Testis (tissue), 5 donors: ENCODE measurements around the gene TK2. TPM values are rescaled to one million over a fixed set of nuclear protein-coding genes. Genes with fewer than 3 reads are reported as not detected.
"Not testable (repeated sequence)": the region's sequence is repeated elsewhere in the genome, so short reads cannot be mapped to it uniquely, and the experiment has no call there.

Source experiments
- DNase-seq: peaks from one replicate; pipeline ENCODE4 v3.0.0-alpha.2; 2019
- H3K27ac ChIP-seq, 2 donors: fragments of 200-600 bp; sonication (generic); one replicate each; pipeline ENCODE4 v1.5.1; 2019
- H3K27me3 ChIP-seq: fragments of 200-600 bp; sonication (generic); one replicate; pipeline ENCODE4 v1.5.1; 2019
- H3K36me3 ChIP-seq: fragments of 200-600 bp; sonication (generic); one replicate; pipeline ENCODE4 v1.5.1; 2017; ENCODE audit warnings: low read depth; ENCODE audit errors: missing control alignments
- H3K4me1 ChIP-seq: fragments of 200-600 bp; sonication (generic); one replicate; pipeline ENCODE4 v1.5.1; 2019
- H3K4me3 ChIP-seq, 2 donors: fragments of 200-600 bp; sonication (generic); one replicate each; pipeline ENCODE4 v1.5.1; 2017 to 2019
- H3K9me3 ChIP-seq: fragments of 200-600 bp; sonication (generic); one replicate; pipeline ENCODE4 v1.5.1; 2017
- POLR2A ChIP-seq: fragments of 450-650 bp; IDR thresholded peaks from one replicate; pipeline ENCODE4 v1.6.1; 2017; ENCODE audit warnings: antibody characterized with exemption, mild to moderate bottlenecking, moderate library complexity
- WGBS, 2 donors: methylation state at CpG; one replicate each; pipeline ENCODE4 v1.1.5; 2018; 5-methylcytosine and 5-hydroxymethylcytosine counted together
- intact Hi-C: fragments of 100-400 bp; cut with DNase I; formaldehyde crosslinking; loops from one replicate; pipeline ENCODE4 v1.15.1; 2023; ENCODE audit warnings: low total_unique reads
- long read RNA-seq, 2 donors: transcript quantifications; one replicate each; lab custom pipeline, GENCODE V29; 2026
- polyA plus RNA-seq: library from polyadenylated mRNA; stranded (reverse); fragments of 350-450 nt; fragmentation: Illumina TruSeq; extraction: RNeasy Lipid Tissue Mini Kit (QIAGEN cat#74804); gene quantifications from one replicate; pipeline ENCODE4 v1.2.3, GENCODE V29; 2014; ENCODE audit warnings: low read depth, low replicate concordance; ENCODE audit not compliant: insufficient read depth
- total RNA-seq, 2 donors: library from RNA; depleted of rRNA; stranded (reverse); fragments of >200 nt; gene quantifications; one replicate each; pipeline ENCODE4 v1.2.3, GENCODE V29; 2016
- TF ChIP-seq, protein P1 (sequence below), 3 experiments: fragments of 450-650 bp in 2 of 3; fragments of 200-600 bp in 1 of 3; sonication (generic) in 1 of 3; IDR thresholded peaks; one replicate each; pipeline ENCODE4 v1.5.1; 2016 to 2019; ENCODE audit warnings: antibody characterized with exemption in 3 of 3, mild to moderate bottlenecking in 2 of 3, moderate library complexity in 1 of 3

Gene TK2
- total RNA-seq (10 to 100 TPM; 51.7 to 66.8 TPM), polyA plus RNA-seq (73.4 TPM)
- long read RNA-seq, donor 1, full-length matches to known transcripts = 7 of 7 reads
- long read RNA-seq, donor 1, partial matches to known transcripts = 0 of 7 reads
- long read RNA-seq, donor 1, other reads (novel, unspliced or antisense) = 0 of 7 reads
- long read RNA-seq, donor 2, full-length matches to known transcripts = 3 of 3 reads
- long read RNA-seq, donor 2, partial matches to known transcripts = 0 of 3 reads
- long read RNA-seq, donor 2, other reads (novel, unspliced or antisense) = 0 of 3 reads

DNA sequence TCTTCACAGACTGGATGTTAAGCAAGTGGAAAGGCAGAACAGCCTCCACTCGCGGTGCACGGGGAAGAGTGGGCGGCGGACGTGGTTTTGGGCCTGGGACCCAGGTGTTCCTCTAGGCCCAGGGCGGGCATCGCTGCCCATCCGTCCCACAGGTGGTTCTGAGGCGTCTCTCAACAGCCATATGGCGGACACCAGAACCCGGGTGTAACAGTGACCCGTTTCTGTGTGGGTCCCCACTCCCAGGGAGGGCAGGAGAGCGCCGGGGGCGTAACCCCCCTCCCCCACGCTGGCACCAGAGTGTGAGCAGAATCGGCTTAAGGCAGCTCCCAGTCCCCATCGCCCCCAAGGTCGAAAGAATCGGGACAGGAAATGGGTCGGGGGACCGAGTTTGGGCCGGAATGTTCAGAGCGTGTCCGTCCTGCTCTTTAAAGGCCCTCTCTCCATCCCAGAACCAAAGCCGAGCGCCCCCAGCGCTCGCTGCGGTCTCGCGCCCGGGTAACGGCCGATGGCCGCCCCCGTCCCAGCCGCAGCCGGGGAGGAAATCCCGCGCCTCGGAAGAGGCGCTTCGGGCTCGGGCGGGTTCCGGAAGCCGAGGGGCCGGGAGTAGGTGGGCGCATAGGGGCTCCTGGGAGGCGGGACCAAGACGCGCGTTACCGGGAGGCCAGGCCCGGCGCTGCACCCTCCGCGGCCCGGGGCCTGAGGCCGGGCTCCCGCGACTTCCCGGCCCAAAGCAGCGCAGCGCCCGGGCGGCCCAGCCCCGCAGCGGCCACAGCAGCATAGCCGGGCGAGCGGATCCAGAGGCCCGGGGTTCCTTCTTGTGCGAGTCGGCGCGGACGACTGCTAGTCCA lies at the start of gene TK2:
TSS of gene TK2 (minus strand) at position 839 of the 848 bp plus-strand sequence. CDS start at position 778, 61 bp downstream.
- DNase-seq = peak; percentile 38
- Histone ChIP-seq H3K36me3 (no peaks in the 10 kb centered on the region), H3K4me1 (peaks cover 27% of the 10 kb centered on the region), H3K27me3 (no peaks in the 10 kb centered on the region), H3K27ac (peak within 1 kb of the TSS; percentile 93 to 98), H3K9me3 (no peaks in the 10 kb centered on the region), H3K4me3 (peak within 1 kb of the TSS; percentile 75 to 82)
- TF ChIP-seq, protein P1, sequence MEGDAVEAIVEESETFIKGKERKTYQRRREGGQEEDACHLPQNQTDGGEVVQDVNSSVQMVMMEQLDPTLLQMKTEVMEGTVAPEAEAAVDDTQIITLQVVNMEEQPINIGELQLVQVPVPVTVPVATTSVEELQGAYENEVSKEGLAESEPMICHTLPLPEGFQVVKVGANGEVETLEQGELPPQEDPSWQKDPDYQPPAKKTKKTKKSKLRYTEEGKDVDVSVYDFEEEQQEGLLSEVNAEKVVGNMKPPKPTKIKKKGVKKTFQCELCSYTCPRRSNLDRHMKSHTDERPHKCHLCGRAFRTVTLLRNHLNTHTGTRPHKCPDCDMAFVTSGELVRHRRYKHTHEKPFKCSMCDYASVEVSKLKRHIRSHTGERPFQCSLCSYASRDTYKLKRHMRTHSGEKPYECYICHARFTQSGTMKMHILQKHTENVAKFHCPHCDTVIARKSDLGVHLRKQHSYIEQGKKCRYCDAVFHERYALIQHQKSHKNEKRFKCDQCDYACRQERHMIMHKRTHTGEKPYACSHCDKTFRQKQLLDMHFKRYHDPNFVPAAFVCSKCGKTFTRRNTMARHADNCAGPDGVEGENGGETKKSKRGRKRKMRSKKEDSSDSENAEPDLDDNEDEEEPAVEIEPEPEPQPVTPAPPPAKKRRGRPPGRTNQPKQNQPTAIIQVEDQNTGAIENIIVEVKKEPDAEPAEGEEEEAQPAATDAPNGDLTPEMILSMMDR (IDR thresholded peaks at IDR 0.05) = no peak
- TF ChIP-seq POLR2A = no peak
- 0 to 3% methylated on average over 8 to 55 of the region's 80 CpGs for WGBS, 2 donors
- intact Hi-C loops = no loop called here

DNA sequence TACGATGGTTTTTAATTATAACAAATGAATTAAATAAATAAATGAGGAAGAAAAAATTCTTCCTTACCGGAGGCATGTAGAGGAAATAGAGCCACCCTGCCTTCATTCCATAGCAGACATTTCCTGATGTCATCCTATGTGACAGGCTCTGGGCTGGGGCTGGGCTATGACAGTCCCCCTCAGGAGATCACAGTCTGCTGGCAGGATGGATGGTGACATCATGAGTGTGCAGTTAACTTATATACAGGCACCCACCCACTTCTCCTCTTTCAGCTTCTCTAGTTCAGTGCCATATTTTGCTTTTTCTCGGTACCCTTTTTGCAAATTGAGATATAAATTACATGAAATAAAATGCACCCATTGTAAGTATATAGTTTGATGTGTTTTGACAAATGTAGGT lies 48.2 kb upstream of the TK2 start:
- intact Hi-C loops = no loop called here
- Histone ChIP-seq H3K4me1 (peaks cover under 1% of the 10 kb centered on the region), H3K27ac (no peak overlapping the region), H3K9me3 (no peaks in the 10 kb centered on the region), H3K27me3 (no peaks in the 10 kb centered on the region), H3K36me3 (no peaks in the 10 kb centered on the region), H3K4me3 (no peak overlapping the region)
- TF ChIP-seq, protein P1 (IDR thresholded peaks at IDR 0.05) = no peak
- no peak for TF ChIP-seq POLR2A
- DNase-seq = no peak
- 87% methylated on average over 3 of the region's 3 CpGs for WGBS, 2 donors

DNA sequence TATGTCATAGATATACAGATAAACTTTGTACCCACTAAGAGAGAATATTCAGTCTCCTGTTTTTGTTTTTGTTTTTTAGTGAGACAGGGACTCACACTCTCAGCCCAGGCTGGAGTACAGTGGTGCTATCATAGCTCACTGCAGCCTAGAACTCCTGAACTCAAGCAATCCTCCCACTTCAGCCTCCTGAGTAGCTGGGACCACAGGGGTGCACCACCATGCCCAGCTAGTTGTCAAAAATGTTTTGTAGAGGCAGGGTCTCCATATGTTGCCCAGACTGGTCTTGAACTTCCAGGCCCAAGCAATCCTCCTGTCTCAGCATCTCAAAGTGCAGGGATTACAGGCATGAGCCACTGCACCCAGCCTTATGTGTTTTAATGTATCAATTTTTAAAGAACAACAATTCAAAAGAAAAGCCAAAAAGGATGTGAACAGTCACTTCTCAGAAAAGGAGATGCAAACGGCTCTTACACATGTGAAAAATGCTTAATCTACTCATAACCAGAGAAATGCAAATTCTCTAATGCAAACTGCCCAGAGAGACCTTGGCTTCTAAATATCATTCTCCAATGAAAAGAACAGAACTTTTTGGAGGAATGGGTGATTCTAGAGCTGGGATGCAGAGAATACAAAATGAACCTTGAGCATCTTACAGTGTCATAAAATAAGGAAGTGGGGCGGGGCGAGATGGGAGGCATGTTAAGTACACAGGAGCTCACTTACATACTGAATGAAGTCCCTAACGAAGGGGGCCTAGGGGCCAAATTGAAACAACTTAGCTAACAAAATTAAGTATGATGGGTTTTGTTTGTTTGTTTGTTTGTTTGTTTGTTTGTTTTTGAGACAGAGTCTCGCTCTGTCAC lies 47.3 kb upstream of the TK2 start:
- Histone ChIP-seq H3K4me1 (no peaks in the 10 kb centered on the region), H3K4me3 (no peak overlapping the region), H3K9me3 (no peaks in the 10 kb centered on the region), H3K27ac (no peak overlapping the region), H3K27me3 (no peaks in the 10 kb centered on the region), H3K36me3 (no peaks in the 10 kb centered on the region)
- no peak for DNase-seq
- WGBS, 2 donors = 86 to 88% methylated on average over 5 of the region's 5 CpGs
- TF ChIP-seq, protein P1 (IDR thresholded peaks at IDR 0.05) = no peak
- TF ChIP-seq POLR2A = no peak
- intact Hi-C loops = no loop called here

DNA sequence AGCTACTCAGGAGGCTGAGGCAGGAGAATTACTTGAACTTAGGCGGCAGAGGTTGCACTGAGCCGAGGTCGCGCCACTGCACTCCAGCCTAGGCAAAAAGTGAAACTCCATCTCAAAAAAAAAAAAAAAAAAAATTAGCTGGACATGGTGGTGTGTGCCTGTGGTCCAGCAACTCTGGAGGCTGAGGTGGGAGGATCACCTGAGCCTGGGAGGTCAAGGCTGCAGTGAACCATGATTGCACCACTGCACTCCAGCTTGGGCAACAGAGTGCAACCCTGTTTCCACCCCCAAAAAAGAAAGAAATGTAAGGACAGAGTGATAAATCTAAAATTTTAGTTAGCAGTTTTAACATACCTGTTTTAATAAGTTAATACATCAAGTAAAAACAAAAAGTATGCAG lies 46.6 kb upstream of the TK2 start:
- H3K4me3 ChIP-seq, H3K9me3 ChIP-seq, H3K27me3 ChIP-seq, intact Hi-C loops, H3K27ac ChIP-seq, H3K36me3 ChIP-seq, H3K4me1 ChIP-seq, DNase-seq: not testable (repeated sequence)
- 96 to 100% methylated on average over 4 of the region's 4 CpGs for WGBS, 2 donors

DNA sequence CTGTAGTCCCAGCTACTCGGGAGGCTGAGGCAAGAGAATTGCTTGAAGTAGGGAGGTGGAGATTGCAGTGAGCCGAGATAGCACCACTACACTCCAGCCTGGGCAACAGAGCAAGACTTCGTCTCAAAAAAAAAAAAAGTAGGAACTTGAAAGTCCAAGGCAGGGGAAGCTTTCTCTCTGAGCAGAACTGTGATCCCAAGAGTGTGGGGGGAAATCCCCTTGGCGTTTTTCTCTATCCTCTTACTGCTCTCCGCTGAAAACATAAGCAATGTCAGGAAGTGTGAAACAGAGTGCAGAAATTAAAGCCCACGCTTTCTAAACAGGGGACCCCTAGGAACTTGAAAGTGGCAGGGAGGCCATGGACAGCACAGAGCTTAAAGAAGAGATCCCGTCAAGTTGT lies 44.8 kb upstream of the TK2 start:
- WGBS, 2 donors = 80 to 83% methylated on average over 7 of the region's 7 CpGs
- no peaks in the 10 kb centered on the region for H3K36me3 ChIP-seq
- TF ChIP-seq, protein P1 (IDR thresholded peaks at IDR 0.05) = no peak
- no peak for TF ChIP-seq POLR2A
- H3K9me3 ChIP-seq = no peaks in the 10 kb centered on the region
- no peak overlapping the region for H3K27ac ChIP-seq
- no peak for DNase-seq
- H3K4me1 ChIP-seq = no peaks in the 10 kb centered on the region
- no peaks in the 10 kb centered on the region for H3K27me3 ChIP-seq
- no peak overlapping the region for H3K4me3 ChIP-seq
- intact Hi-C loops = no loop called here
